GM12878 (cell line): Measurements from ENCODE around the gene ARAP3. TPM values are rescaled to one million over a fixed set of nuclear protein-coding genes. Genes with fewer than 3 reads are reported as not detected.

Experiments used
- ATAC-seq: fragments of 200-7000 bp; cut with Tn5 transposase; 3 replicates; pipeline ENCODE4 v1.9.1; 2020; ENCODE audit warnings: mild to moderate bottlenecking, moderate library complexity
- BruUV-seq: library from RNA; stranded (reverse); fragments of 400-500 nt; replicated peaks from 2 replicates; lab custom pipeline; 2021; lab: Mats Ljungman, UMichigan
- CTCF ChIA-PET: fragments of 300-600 bp; sonication (Branson Sonifier 250); formaldehyde crosslinking; extraction: SDS; loops from one replicate; lab custom pipeline; 2021; ENCODE audit warnings: inconsistent platforms; lab: Yijun Ruan, JAX
- POLR2A ChIA-PET: fragments of 350-600 bp; formaldehyde crosslinking; extraction: SDS; loops from one replicate; lab custom pipeline; 2021; ENCODE audit warnings: inconsistent platforms; lab: Charles Lee
- RAD21 ChIA-PET: fragments of 300-600 bp; sonication (Branson Sonifier 250); formaldehyde crosslinking; loops from one replicate; lab custom pipeline; 2023; ENCODE audit warnings: antibody characterized with exemption; ENCODE audit not compliant: unreplicated experiment; lab: Charles Lee
- SMC1A ChIA-PET: fragments of 300-600 bp; sonication (Branson Sonifier 250); formaldehyde crosslinking; loops from one replicate; lab custom pipeline; 2023; ENCODE audit not compliant: unreplicated experiment, uncharacterized antibody; lab: Charles Lee
- DNase-seq: peaks from one replicate; pipeline ENCODE4 v3.0.0-alpha.2; 2011; ENCODE audit warnings: low read depth, low spot score
- FAIRE-seq: peaks from 3 replicates; lab custom pipeline; 2011; peaks lifted over from hg19 to GRCh38; lab: Jason Lieb, UNC
- H2AFZ ChIP-seq: 2 replicates; pipeline ENCODE4 v1.6.0; 2011; ENCODE audit warnings: low read depth, low read length, control low read depth; ENCODE audit not compliant: control insufficient read depth
- H3K27ac ChIP-seq: 2 replicates; pipeline ENCODE4 v1.5.1; 2011; ENCODE audit warnings: control low read depth; ENCODE audit not compliant: control insufficient read depth, insufficient read depth
- H3K27me3 ChIP-seq, 2 experiments: replicated peaks in 1 of 2; 2 replicates each; pipeline versions ENCODE4 v1.6.0 to v1.6.1; 2011; ENCODE audit warnings: low read length in 1 of 2; ENCODE audit not compliant: control insufficient read depth in 2 of 2, insufficient read depth in 2 of 2
- H3K36me3 ChIP-seq, 2 experiments: 2 replicates each; pipeline ENCODE4 v1.5.1; 2011; ENCODE audit warnings: low read length in 1 of 2; ENCODE audit not compliant: control insufficient read depth in 2 of 2, insufficient read depth in 2 of 2
- H3K4me1 ChIP-seq: 2 replicates; pipeline ENCODE4 v1.6.1; 2011; ENCODE audit warnings: mild to moderate bottlenecking, low read length, moderate library complexity, mixed read lengths; ENCODE audit not compliant: control insufficient read depth, insufficient read depth
- H3K4me2 ChIP-seq: 2 replicates; pipeline ENCODE4 v1.6.0; 2011; ENCODE audit warnings: control low read depth; ENCODE audit not compliant: control insufficient read depth, insufficient read depth
- H3K4me3 ChIP-seq: fragments of 200-600 bp; sonication (generic); 2 replicates; pipeline ENCODE4 v1.5.1; 2016
- H3K79me2 ChIP-seq: 2 replicates; pipeline ENCODE4 v1.6.0; 2011; ENCODE audit warnings: low read length; ENCODE audit not compliant: control insufficient read depth, insufficient read depth
- H3K9ac ChIP-seq: 2 replicates; pipeline ENCODE4 v1.8.0; 2011; ENCODE audit warnings: low read length, control low read depth, mixed read lengths; ENCODE audit not compliant: control insufficient read depth, insufficient read depth
- H3K9me3 ChIP-seq: replicated peaks from 3 replicates; pipeline ENCODE4 v1.5.1; 2011; ENCODE audit warnings: mild to moderate bottlenecking, low read length; ENCODE audit not compliant: control insufficient read depth, insufficient read depth
- H4K20me1 ChIP-seq: 2 replicates; pipeline ENCODE4 v1.6.0; 2011; ENCODE audit not compliant: control insufficient read depth, insufficient read depth
- CTCF ChIP-seq, 3 experiments: IDR thresholded peaks in 2 of 3; conservative IDR thresholded peaks in 1 of 3; 2 replicates each; pipeline ENCODE4 v1.5.1; 2011; ENCODE audit warnings: low read depth in 3 of 3, low read length in 3 of 3, mild to moderate bottlenecking in 3 of 3, control low read depth in 2 of 3, moderate library complexity in 2 of 3, inconsistent platforms in 1 of 3, mixed read lengths in 1 of 3; ENCODE audit not compliant: control insufficient read depth in 2 of 3, insufficient read depth in 1 of 3; ENCODE audit errors: extremely low read depth in 1 of 3
- EP300 ChIP-seq, 2 experiments: fragments of 150-350 bp in 1 of 2; IDR thresholded peaks; 2 replicates each; pipeline ENCODE4 v1.6.1; 2011 to 2012; ENCODE audit warnings: low read depth in 2 of 2, low read length in 2 of 2, borderline replicate concordance in 1 of 2, improper control_type of control experiment in 1 of 2, inconsistent platforms in 1 of 2; ENCODE audit not compliant: control insufficient read depth in 1 of 2
- EZH2 ChIP-seq: IDR thresholded peaks from 2 replicates; pipeline ENCODE4 v1.6.1; 2012; ENCODE audit warnings: low read depth, mild to moderate bottlenecking, control low read depth, inconsistent platforms, low read length, borderline replicate concordance; ENCODE audit not compliant: control insufficient read depth
- FOS ChIP-seq: IDR thresholded peaks from 3 replicates; pipeline ENCODE4 v1.6.1; 2011; ENCODE audit warnings: borderline replicate concordance; ENCODE audit not compliant: insufficient read length; ENCODE audit errors: extremely low read depth
- IRF4 ChIP-seq: IDR thresholded peaks from 2 replicates; pipeline ENCODE4 v1.6.1; 2011; ENCODE audit warnings: low read depth, low read length
- JUND ChIP-seq: IDR thresholded peaks from 2 replicates; pipeline ENCODE4 v1.6.1; 2012; ENCODE audit warnings: low read depth, mild to moderate bottlenecking, low read length, improper control_type of control experiment, moderate library complexity
- NR2F1 ChIP-seq: fragments of 450-650 bp; conservative IDR thresholded peaks from 2 replicates; pipeline ENCODE4 v1.6.1; 2017; ENCODE audit warnings: mild to moderate bottlenecking
- RUNX3 ChIP-seq: IDR thresholded peaks from 2 replicates; pipeline ENCODE4 v1.6.1; 2012; ENCODE audit warnings: low read length, inconsistent platforms
- SPI1 ChIP-seq: IDR thresholded peaks from 2 replicates; pipeline ENCODE4 v1.6.1; 2011; ENCODE audit warnings: low read depth, mild to moderate bottlenecking, low read length, moderate library complexity, borderline replicate concordance; ENCODE audit not compliant: insufficient read depth
- TCF3 ChIP-seq: IDR thresholded peaks from 2 replicates; pipeline ENCODE4 v1.6.1; 2012; ENCODE audit warnings: low read depth, mild to moderate bottlenecking, low read length, borderline replicate concordance; ENCODE audit not compliant: insufficient read depth
- WGBS: methylation state at CpG from one replicate; pipeline ENCODE4 v1.1.6; 2016; ENCODE audit warnings: low lambda C conversion rate; ENCODE audit not compliant: insufficient replicate concordance, insufficient coverage; ENCODE audit errors: missing lambda C conversion rate; 5-methylcytosine and 5-hydroxymethylcytosine counted together
- in situ Hi-C: fragments of 300-500 bp; cut with MboI; formaldehyde crosslinking; loops from 9 replicates; pipeline ENCODE4 v1.14.3; 2018; ENCODE audit warnings: mixed read lengths
- intact Hi-C: fragments of 100-400 bp; cut with micrococcal nuclease; formaldehyde crosslinking; loops from one replicate; pipeline ENCODE4 v1.14.2; 2022; ENCODE audit not compliant: unreplicated experiment
- polyA plus RNA-seq, 11 experiments: library from polyadenylated mRNA; depleted of rRNA in 4 of 11; unstranded in 6 of 11; stranded (reverse) in 5 of 11; fragments of >200 nt; fragmentation: Nextera tagmentation in 4 of 11; fragmentation: Illumina TruSeq in 1 of 11; extraction: Ambion mirVana in 4 of 11; extraction: Trizol in 1 of 11; gene quantifications; 1 replicate in 1 of 11; 2 replicates in 10 of 11; pipeline versions ENCODE4 v1.2.1 to v1.2.3, GENCODE V29; 2011 to 2016; ENCODE audit warnings: inconsistent platforms in 2 of 11, missing spikeins in 2 of 11, low read depth in 1 of 11
- total RNA-seq, 4 experiments: library from RNA; depleted of rRNA in 3 of 4; stranded (reverse); fragments of >200 nt in 3 of 4; fragmentation: Illumina TruSeq in 1 of 4; extraction: Trizol in 1 of 4; gene quantifications; 2 replicates each; pipeline versions ENCODE4 v1.2.1 to v1.2.3, GENCODE V29; 2013 to 2021

Gene ARAP3
- total and polyA plus RNA-seq, 10 of the 15 experiments (the other 5 are each of a cell fraction or from before 2014, with no cell fraction given), result 0.01 to 0.08 TPM; not detected in 8

DNA sequence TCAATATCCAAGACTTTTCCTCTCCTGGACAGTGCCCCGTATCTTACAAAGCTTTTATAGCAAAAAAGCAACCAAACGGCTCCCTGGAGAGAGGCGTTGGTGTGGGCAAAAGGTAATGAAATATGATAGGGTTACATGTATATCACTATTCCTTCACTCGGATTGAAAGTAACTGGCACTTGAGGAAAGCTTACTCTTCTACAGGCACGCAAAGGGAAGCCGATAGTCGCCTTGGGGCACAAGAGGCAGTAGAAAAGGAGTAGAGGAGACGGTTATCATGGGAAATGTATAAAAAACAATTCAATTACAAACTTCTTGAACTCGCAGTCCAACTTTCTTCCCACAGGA lies 64.4 kb downstream of the ARAP3 start:
- Histone ChIP-seq H3K79me2 (peaks cover 55% of the 10 kb centered on the region), H3K9me3 (no peaks in the 10 kb centered on the region)
- BruUV-seq, result TSS peak; percentile 45
- WGBS, result 0% methylated on average over 9 of the region's 9 CpGs
- no peak for FAIRE-seq
- TF ChIP-seq TCF3, result no peak
- no peak for TF ChIP-seq IRF4
- TF ChIP-seq EZH2, result no peak
- no peak for TF ChIP-seq CTCF (IDR thresholded peaks at IDR 0.05 in 2 of 3, conservative IDR thresholded peaks at IDR 0.05 in 1 of 3; ENCODE audit: control insufficient read depth in 2 of 3, extremely low read depth in 1 of 3, insufficient read depth in 1 of 3, low read depth in 3 of 3, low read length in 3 of 3)
- TF ChIP-seq RUNX3, result no peak
- TF ChIP-seq JUND, result no peak
- no peak for TF ChIP-seq SPI1
- TF ChIP-seq EP300 (IDR thresholded peaks at IDR 0.05; ENCODE audit: borderline replicate concordance in 1 of 2, control insufficient read depth in 1 of 2, low read depth in 2 of 2, low read length in 2 of 2), result no peak
- TF ChIP-seq FOS, result no peak
- no peak for TF ChIP-seq NR2F1
- TF ChIP-seq, all 136 proteins: peak for 0
- intact Hi-C loops (loop anchor here (2.0 to 10.0 kb wide), 2 partner anchors 17 to 903 kb away; no protein-coding TSS in a partner anchor), in situ Hi-C loops (loop anchor here (25.0 kb wide), 2 partner anchors 1205 to 1580 kb away; partner anchors contain the start of genes ANKHD1 and NRG2)
- SMC1A ChIA-PET, result interaction anchor here (1.2 to 14.0 kb wide), 9 partner anchors 12 to 306 kb away, joined by 3 to 245 read pairs (median 6); partner anchors contain the start of genes DELE1, FCHSD1, HDAC3 and RELL2
- Histone ChIP-seq H3K27ac (peak overlapping the region; percentile 84), H3K27me3 (no peaks in the 10 kb centered on the region), H3K9ac (peak overlapping the region; percentile 87), H3K4me1 (peaks cover 5% of the 10 kb centered on the region), H4K20me1 (no peaks in the 10 kb centered on the region), H3K36me3 (peaks cover 5 to 18% of the 10 kb centered on the region in 2 experiments), H3K4me3 (peak overlapping the region; percentile 89), H3K4me2 (peak overlapping the region; percentile 91), H2AFZ (no peak overlapping the region; the same call in 1 of the 2 replicates)
- no peak for DNase-seq
- no peak for ATAC-seq
- POLR2A ChIA-PET, result interaction anchor here (1.0 to 13.9 kb wide), 11 partner anchors 10 to 351 kb away, joined by 4 to 215 read pairs (median 11); partner anchors contain the start of genes FCHSD1, HDAC3, RELL2 and RNF14
- RAD21 ChIA-PET, result interaction anchor here (0.6 to 9.9 kb wide), 10 partner anchors 10 to 1123 kb away, joined by 3 to 299 read pairs (median 12); partner anchors contain the start of genes HDAC3, PCDHGA10 and RELL2
- CTCF ChIA-PET, result interaction anchor here (0.7 to 15.5 kb wide), 15 partner anchors 8 to 352 kb away, joined by 3 to 517 read pairs (median 5); partner anchors contain the start of genes FCHSD1, HDAC3, PCDHGA10 and RELL2
